DMS153 treated with DMSO at 0.1 percent for 48 hours (cell line): ENCODE measurements around the gene SPACDR.
"Not testable (repeated sequence)": the region's sequence is repeated elsewhere in the genome, so short reads cannot be mapped to it uniquely, and the experiment has no call there.

Experiments
- DNase-seq: peaks from one replicate; lab custom pipeline; 2025; ENCODE audit not compliant: unreplicated experiment; lab: John Stamatoyannopoulos, UW

Gene SPACDR

GRCh38 chr7:100464210-100464660, at the start of gene SPACDR:
SPACDR (minus strand) TSS chr7:100464260; CDS start chr7:100464025, 235 bp downstream.
- no peak for DNase-seq

- DNase-seq = no peak
Observed at GRCh38 chr7:100513212-100513810, 49.3 kb upstream of the SPACDR start.

- no peak for DNase-seq
Observed at GRCh38 chr7:100510437-100511239, 46.6 kb upstream of the SPACDR start.

GRCh38 chr7:100509231-100509630, 45.2 kb upstream of the SPACDR start:
- no peak for DNase-seq

- DNase-seq = no peak
Observed at GRCh38 chr7:100506356-100506923, 42.4 kb upstream of the SPACDR start.

GRCh38 chr7:100504887-100505611, 41.0 kb upstream of the SPACDR start:
- DNase-seq = no peak

- DNase-seq = not testable (repeated sequence)
Observed at GRCh38 chr7:100504031-100504430, 40.0 kb upstream of the SPACDR start.

GRCh38 chr7:100500743-100501142, 36.7 kb upstream of the SPACDR start:
- DNase-seq = not testable (repeated sequence)

- DNase-seq = no peak
Observed at GRCh38 chr7:100496509-100496908, 32.4 kb upstream of the SPACDR start.

GRCh38 chr7:100493476-100494264, 29.6 kb upstream of the SPACDR start:
- no peak for DNase-seq

GRCh38 chr7:100492738-100493475, 28.8 kb upstream of the SPACDR start:
- no peak for DNase-seq

- no peak for DNase-seq
Observed at GRCh38 chr7:100491192-100491578, 27.1 kb upstream of the SPACDR start.

GRCh38 chr7:100490483-100491191, 26.6 kb upstream of the SPACDR start:
- DNase-seq = no peak

- peak; percentile 96 for DNase-seq
Observed at GRCh38 chr7:100489824-100490223, 25.8 kb upstream of the SPACDR start.

GRCh38 chr7:100489121-100489520, 25.1 kb upstream of the SPACDR start:
- no peak for DNase-seq

GRCh38 chr7:100488333-100489095, 24.5 kb upstream of the SPACDR start:
- DNase-seq = no peak

- DNase-seq = no peak
Observed at GRCh38 chr7:100486753-100487446, 22.8 kb upstream of the SPACDR start.

- DNase-seq = no peak
Observed at GRCh38 chr7:100486111-100486636, 22.1 kb upstream of the SPACDR start.
